Measurements from ENCODE around the gene TMEM167B. TPM values are rescaled to one million over a fixed set of nuclear protein-coding genes. Genes with fewer than 3 reads are reported as not detected.
"Not testable (repeated sequence)": the region's sequence is repeated elsewhere in the genome, so short reads cannot be mapped to it uniquely, and the experiment has no call there.

TMEM167B gene
- total RNA-seq, 3 donors from 2014 or later = 38.5 to 48.1 (median 45.9) TPM

DNA sequence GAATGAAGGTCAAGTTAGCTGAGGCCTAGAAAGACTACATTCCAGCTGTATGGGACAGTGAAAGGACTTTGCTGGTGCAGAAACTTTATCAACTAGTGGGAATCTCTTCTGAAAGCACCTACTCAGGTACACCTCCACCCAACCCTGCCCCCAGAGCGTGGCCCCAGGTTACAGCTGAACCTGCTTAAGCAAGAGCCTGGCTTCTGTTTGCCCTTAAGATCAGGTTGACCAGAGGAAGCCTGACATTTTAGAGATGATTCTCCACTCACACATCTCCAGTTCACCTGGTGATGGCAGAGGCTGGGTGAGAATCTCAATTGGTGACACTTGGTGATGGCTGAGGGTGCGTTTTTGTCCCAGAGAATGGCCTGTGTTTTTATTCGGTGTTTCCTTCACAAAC is 47.4 kb downstream of the TMEM167B start:
- peak in 2 of 3 donors; percentile 59 to 61 for DNase-seq
- ATAC-seq = peak; percentile 16
- intact Hi-C loops (cut with DNase I, micrococcal nuclease) = no loop called here
- no peaks in the 10 kb centered on the region for H3K9me3 ChIP-seq
- H3K36me3 ChIP-seq (ENCODE audit: low read depth) = no peaks in the 10 kb centered on the region
- H3K4me3 ChIP-seq = no peak overlapping the region
- peaks cover 36% of the 10 kb centered on the region for H3K4me1 ChIP-seq (ENCODE audit: low read depth)
- TF ChIP-seq, protein P1, sequence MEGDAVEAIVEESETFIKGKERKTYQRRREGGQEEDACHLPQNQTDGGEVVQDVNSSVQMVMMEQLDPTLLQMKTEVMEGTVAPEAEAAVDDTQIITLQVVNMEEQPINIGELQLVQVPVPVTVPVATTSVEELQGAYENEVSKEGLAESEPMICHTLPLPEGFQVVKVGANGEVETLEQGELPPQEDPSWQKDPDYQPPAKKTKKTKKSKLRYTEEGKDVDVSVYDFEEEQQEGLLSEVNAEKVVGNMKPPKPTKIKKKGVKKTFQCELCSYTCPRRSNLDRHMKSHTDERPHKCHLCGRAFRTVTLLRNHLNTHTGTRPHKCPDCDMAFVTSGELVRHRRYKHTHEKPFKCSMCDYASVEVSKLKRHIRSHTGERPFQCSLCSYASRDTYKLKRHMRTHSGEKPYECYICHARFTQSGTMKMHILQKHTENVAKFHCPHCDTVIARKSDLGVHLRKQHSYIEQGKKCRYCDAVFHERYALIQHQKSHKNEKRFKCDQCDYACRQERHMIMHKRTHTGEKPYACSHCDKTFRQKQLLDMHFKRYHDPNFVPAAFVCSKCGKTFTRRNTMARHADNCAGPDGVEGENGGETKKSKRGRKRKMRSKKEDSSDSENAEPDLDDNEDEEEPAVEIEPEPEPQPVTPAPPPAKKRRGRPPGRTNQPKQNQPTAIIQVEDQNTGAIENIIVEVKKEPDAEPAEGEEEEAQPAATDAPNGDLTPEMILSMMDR (IDR thresholded peaks at IDR 0.05) = no peak

DNA sequence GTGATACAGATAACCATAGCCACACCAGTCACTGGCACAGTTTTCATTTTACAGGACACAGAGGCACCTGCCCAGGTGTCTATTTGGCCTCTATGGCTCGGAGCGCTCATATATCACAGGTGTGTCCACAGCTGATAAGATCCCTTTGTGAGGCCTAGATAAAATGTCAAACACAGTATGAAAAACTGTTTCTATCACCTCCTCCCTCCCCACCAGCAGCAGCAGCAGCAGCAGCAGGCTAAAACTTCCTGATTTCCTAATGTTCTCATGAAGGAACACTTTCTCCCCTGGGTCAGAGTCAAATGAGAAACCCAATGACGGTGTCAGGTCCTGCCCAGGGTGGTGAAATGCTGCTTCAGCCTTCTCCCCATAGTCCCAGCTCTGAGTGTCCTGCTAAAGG is 47.8 kb downstream of the TMEM167B start:
- Histone ChIP-seq H3K36me3 (ENCODE audit: low read depth) (no peaks in the 10 kb centered on the region), H3K9me3 (no peaks in the 10 kb centered on the region), H3K4me3 (no peak overlapping the region), H3K4me1 (ENCODE audit: low read depth) (peaks cover 36% of the 10 kb centered on the region)
- peak in 1 of 3 donors; percentile 71 for DNase-seq
- intact Hi-C loops (cut with DNase I, micrococcal nuclease) = no loop called here
- TF ChIP-seq, protein P1 (IDR thresholded peaks at IDR 0.05) = no peak
- peak; percentile 72 for ATAC-seq

DNA sequence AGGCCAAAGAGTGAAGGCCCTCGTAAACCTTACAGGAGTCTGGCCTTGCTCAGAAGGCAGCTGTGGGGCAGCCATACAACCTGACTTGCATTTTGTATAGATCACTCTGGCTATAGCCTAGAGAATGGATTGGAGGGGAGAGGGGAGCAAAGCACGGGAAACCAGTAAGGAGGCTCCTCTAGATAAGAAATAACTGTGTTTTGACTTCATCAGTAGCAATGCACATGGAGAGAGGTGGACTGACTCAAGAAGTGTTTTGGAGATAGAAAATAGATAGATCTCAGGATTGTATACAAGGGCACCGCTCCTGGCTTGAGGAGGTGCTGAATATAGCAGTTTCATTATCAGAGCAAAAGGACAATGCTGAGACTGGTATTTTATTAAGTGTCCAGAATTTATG is 49.8 kb downstream of the TMEM167B start:
- H3K4me1 ChIP-seq (ENCODE audit: low read depth) = peaks cover 32% of the 10 kb centered on the region
- DNase-seq (no peak), ATAC-seq (no peak)
- no peaks in the 10 kb centered on the region for H3K9me3 ChIP-seq
- H3K4me3 ChIP-seq = no peak overlapping the region
- H3K36me3 ChIP-seq (ENCODE audit: low read depth) = no peaks in the 10 kb centered on the region
- TF ChIP-seq, protein P1 (IDR thresholded peaks at IDR 0.05) = no peak
- intact Hi-C loops (cut with DNase I, micrococcal nuclease) = no loop called here

DNA sequence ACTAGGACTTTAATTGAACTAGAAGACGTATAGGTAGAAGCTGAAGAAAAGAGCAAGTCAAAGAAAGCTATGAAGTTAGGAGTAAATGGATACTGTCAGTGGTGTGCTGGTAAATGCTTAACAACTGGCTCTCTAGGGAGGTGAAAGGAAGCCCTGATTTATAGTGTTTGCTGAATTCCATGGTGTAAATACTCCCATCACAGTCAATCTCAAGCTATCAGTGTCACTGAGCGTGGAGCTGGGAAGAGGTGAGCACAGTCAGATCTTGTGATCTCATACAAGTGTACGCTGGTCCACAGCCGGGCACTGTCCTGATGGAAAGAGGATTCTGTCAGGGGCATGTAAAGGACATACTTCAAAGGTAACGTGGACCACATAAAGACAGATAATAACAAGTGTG is 51.7 kb downstream of the TMEM167B start:
- H3K9me3 ChIP-seq = no peaks in the 10 kb centered on the region
- H3K4me1 ChIP-seq (ENCODE audit: low read depth) = peaks cover 13% of the 10 kb centered on the region
- intact Hi-C loops (cut with DNase I, micrococcal nuclease) = no loop called here
- ATAC-seq (peak; percentile 50), DNase-seq (no peak)
- TF ChIP-seq, protein P1 (IDR thresholded peaks at IDR 0.05) = no peak
- H3K36me3 ChIP-seq (ENCODE audit: low read depth) = no peaks in the 10 kb centered on the region
- H3K4me3 ChIP-seq = no peak overlapping the region

DNA sequence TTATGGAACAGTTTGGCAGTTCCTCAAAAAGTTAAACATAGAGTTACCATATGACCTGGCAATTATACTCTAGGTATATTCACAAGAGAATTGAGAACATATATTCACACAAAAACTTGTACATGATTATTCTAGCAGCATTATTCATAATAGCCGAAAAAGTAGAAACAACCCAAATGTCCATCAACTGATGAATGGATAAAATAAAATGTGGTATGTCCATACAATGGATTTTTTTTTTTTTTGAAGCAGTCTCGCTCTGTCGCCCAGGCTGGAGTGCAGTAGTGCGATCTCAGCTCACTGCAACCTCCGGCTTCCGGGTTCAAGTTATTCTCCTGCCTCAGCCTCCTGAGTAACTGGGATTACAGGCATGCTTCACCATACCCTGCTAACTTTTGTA is 52.2 kb downstream of the TMEM167B start:
- H3K36me3 ChIP-seq (ENCODE audit: low read depth); ATAC-seq; intact Hi-C loops (cut with DNase I, micrococcal nuclease); H3K9me3 ChIP-seq; H3K4me3 ChIP-seq; DNase-seq; H3K4me1 ChIP-seq (ENCODE audit: low read depth): not testable (repeated sequence)

Other genes with a start within 250 kb of the TMEM167B start
- gene AKNAD1, start 233.7 kb upstream of the TMEM167B start, total RNA-seq = under 1 TPM in 1 of 3 donors, not detected in 2; 0.60 TPM
- 10 to 100 TPM; 20.9 to 56.6 (median 25.9) TPM for gene GPSM2, start 213.8 kb upstream of the TMEM167B start, total RNA-seq
- 10 to 100 TPM; 19.9 to 32.1 (median 21.3) TPM for gene CLCC1, start 127.3 kb upstream of the TMEM167B start, total RNA-seq
- gene WDR47, start 48.7 kb upstream of the TMEM167B start, total RNA-seq = 10 to 100 TPM in 1 of 3 donors, 1 to 10 TPM in 2; 6.5 to 25.4 (median 7.5) TPM
- 10 to 100 TPM; 35.7 to 52.8 (median 36.5) TPM for gene TAF13, start 14.8 kb upstream of the TMEM167B start, total RNA-seq
- 100 to 1,000 TPM in 2 of 3 donors, 10 to 100 TPM in 1; 30.6 to 119 (median 107) TPM for gene ELAPOR1, start 23.4 kb downstream of the TMEM167B start, total RNA-seq
- 100 to 1,000 TPM; 124 to 143 (median 125) TPM for gene SARS1, start 123.2 kb downstream of the TMEM167B start, total RNA-seq
- gene CELSR2, start 158.8 kb downstream of the TMEM167B start, total RNA-seq = 10 to 100 TPM in 1 of 3 donors, 1 to 10 TPM in 2; 2.8 to 14.7 (median 3.2) TPM
- gene PSRC1, start 192.4 kb downstream of the TMEM167B start, total RNA-seq = 1 to 10 TPM; 3.4 to 9.0 (median 4.2) TPM
- not detected for gene MYBPHL, start 216.2 kb downstream of the TMEM167B start, total RNA-seq

All from mucosa of descending colon (tissue), 3 donors.